NCI-H1092 (cell line): ENCODE measurements around the gene ZBTB21.
"Not testable (repeated sequence)": the region's sequence is repeated elsewhere in the genome, so short reads cannot be mapped to it uniquely, and the experiment has no call there.

ENCODE experiments used
- DNase-seq: peaks from one replicate; lab custom pipeline; 2025; lab: John Stamatoyannopoulos, UW

Gene ZBTB21

DNA sequence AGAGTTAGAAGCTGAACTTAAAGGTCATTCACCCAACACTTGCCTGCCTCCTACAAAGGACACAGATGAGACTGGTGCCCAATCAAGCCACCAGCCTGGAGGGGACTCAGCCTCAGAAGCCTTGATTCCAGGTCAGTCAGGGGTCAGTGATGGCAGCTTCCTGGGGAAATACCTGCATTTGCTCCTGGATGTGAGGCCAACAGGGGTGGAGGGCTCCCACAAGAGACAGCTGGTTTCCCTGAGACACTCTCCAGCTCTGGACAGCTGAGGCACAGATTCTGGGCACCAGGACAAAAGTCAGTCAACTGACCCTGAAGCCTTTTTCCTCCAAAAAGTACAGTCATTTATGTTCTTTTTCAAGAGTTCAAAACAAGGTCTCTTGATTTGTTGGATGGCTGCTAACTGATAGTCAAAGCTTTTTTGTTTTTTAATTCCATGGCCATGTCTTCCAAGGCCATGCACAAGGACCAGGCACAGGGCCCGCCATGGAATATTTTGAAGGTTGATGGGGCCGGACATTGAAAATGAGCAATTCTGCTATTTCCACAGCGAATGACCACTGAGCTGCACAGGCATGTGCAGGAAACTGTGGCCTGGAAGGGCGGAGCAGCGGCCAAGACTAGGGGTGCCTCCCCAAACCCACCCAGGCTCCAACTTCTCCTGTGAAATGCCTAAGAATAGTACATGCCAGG, 58.1 kb downstream of the ZBTB21 start:
- no peak for DNase-seq

DNA sequence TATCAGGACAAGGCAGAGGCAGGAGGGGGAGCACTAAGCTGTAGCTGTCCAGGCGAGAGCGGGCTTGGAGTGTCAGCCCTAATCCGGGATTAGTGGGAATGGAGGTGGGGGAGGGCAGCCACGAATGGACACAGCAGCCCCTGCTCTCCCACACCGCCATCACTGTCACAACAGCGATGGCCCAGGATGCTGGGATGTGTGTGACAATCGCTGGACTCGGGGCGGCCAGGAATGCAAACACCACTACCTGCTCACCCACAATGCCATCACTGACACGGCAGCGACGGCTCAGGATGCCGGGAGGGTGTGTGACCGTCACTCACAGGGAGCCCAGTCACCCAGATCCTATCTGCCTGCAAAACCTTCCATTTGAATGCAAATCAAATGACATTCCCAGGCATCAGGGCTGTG, 59.2 kb downstream of the ZBTB21 start:
- DNase-seq: no peak

DNA sequence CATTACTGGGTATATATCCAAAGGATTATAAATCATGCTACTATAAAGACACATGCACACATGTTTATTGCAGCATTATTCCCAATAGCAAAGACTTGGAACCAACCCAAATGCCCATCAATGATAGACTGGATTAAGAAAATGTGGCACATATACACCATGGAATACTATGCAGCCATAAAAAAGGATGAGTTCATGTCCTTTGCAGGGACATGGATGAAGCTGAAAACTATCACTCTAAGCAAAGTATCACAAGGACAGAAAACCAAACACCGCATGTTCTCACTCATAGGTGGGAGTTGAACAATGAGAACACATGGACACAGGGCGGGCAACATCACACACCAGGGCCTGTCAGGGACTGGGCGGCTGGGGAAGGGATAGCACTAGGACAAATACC, 60.5 kb downstream of the ZBTB21 start:
- DNase-seq: not testable (repeated sequence)

DNA sequence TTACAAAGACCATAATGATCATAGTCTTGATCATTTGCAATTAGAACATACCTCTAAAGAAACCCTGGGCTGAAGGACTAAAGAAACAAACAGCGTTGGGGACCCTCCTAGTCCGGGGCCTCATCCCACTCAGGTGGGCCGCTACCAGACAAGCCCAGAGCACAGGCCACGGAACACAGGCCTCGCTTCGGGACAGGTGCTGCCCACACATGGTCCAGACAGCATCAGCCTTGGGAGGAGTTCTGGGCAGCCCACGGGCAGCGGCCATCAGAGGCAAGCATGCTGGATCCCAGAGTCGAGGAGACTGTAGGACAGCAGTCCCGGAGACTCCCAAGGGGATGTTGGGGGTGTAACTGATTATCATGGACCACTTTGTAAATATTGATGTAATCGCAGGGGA, 61.3 kb downstream of the ZBTB21 start:
- DNase-seq: no peak

DNA sequence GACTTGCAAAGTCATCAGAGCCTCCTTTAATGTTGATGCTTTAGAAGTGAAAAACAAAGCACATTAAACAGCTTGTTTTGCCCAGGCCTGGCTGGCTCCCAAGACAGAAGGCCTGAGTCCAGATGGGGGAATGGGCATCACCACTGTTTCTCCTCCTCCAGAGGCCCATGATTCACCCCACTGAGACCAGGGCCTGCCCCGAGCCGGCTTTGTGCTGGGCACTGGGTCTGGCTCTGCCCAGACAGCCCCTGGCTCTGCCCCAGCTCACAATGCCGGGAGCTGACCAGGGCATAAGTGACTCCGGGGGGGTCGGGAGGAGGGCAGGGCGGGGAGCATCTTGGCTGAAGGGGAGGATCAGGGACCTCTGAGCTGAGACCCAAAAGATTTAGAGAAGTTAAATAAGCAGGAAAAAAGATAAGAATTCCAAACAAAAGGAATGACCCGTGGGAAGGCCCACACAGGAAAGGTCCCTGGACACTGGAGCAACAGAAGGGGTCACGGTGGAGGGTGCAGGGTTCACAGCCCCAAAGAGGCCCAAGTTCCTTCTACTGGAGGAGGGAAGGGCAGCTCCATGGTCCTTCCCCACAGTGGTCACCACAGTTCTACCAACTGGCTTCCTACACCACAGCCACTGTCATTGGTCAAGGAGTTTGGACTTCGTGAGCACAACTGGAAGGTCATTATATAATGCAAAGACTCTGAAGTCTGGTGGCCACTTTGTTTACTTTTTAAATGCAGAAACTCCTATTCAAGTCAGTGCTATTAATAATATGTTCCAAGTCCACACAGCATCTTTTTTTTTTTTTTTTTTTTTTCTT, 61.9 kb downstream of the ZBTB21 start:
- no peak for DNase-seq

DNA sequence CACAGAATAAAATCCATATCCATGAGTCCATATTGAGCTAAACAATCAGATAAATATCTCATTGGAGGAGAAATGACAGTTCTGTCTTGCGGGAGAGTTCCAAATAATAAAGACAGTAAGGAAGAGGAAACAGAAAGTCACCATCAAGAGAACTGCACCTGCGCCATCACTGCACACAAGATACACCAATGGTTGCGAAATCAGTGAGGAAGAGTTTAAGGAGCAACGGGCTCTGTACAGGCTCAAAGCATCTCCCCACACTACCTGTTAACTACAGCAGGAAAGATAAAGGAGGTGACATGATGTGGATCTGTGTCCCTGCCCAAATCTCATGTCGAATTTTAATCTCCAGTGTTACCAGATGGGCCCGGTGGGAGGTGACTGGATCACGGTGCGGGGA, 64.2 kb downstream of the ZBTB21 start:
- no peak for DNase-seq

DNA sequence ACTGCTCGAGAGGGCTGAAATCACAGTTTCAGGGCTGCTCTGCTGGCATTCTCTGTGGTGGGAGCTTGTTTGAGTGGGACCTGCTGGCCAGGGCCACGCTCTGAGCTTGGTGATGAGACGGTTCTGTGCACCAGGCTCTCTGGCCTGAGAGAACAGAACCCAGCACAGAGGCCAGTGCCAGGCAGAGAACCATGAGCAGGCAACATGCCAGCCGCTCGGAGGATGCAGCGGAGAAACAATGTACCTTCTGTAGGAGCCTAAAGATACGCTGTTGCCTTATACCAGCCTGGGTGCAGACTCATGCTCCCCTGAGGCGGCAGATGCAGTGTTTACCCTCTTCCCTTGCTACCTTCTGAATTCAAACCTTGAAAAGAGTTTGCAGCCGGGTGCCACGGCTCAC, 66.3 kb downstream of the ZBTB21 start:
- DNase-seq: no peak

DNA sequence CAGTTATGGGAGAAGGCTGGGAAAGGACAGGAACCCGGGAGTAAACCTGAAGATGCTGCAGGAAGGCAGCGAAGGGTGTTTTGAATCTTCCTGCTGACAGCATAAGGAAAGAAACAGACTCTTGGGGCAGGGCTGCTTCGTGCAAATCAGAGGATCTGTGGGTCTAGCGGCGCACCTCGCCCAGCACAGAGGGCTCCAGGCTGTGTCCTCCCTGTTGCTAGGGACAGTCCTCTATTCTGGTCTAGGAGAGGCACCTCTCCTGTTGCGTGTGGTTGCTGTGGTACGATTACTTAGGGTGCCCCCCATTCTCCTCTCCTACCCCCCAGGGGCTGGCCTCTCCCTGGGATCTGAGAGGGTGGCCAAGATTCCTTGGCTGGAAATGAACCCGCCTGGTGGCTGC, 67.7 kb downstream of the ZBTB21 start:
- DNase-seq: no peak

DNA sequence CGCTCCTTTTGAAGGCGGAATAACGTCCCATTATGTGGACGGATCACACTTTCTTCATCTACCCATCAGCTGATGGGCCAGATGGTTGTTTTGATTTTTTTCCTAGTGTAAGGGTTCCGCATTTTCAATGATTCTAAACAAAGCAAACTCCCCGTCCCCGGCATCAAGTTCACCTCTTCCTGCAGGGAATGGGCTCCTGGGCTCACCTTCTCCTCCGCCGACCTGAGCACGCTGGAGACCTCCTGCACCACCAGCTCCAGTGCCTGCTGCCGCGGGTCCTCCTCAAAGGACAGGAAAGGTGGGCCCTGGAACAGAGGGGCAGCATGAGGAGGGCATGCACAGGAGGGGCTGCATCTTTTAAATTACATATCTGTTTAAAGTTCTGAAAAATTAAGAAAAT, 68.2 kb downstream of the ZBTB21 start:
- no peak for DNase-seq

DNA sequence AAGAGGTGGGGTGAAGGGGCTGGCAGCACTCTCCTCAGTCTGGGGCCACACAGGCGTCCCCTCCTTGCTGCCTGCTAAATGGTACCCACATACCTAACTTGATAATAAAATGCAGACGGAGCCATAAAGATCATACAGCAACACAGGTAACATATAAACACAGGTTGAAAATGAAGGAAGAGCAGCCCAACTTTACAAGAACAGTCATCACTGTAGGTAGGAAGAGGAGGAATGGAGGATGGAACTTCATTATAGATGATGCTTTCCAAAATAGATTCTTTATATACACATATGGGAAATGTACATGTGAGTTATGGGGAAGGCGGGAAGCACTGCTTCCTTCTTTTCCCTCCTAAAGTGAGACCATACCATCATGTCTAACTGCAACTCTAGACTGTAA, 69.7 kb downstream of the ZBTB21 start:
- DNase-seq: no peak

DNA sequence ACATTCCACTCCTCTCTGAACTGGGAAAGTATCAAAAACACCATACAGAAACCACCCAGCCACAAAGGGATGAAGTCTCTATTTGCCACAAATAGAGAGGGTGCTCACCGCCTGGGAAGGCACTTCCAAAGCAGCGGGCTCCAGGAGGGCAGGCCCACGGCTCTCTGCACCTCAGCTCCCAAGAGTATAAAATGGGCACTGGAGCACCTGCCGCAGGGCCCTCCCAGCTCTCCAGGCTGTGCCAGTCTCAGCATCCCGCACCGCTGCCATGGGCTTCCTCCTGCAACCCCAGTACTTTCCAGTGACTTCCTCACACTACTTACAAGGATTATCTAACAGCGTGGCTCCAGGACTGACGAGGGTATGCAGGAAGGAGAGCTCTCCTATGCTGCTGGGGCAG, 70.8 kb downstream of the ZBTB21 start:
- no peak for DNase-seq
